Activated effector memory CD4-positive, alpha-beta T cell treated with Interleukin-2 at 50 U/mL for 16 hours (primary cell): ENCODE measurements around the gene PTF1A.
"Not testable (repeated sequence)": the region's sequence is repeated elsewhere in the genome, so short reads cannot be mapped to it uniquely, and the experiment has no call there.

Source experiments
- DNase-seq: peaks from one replicate; pipeline ENCODE4 v3.0.0-alpha.2; 2020

Gene PTF1A

DNA sequence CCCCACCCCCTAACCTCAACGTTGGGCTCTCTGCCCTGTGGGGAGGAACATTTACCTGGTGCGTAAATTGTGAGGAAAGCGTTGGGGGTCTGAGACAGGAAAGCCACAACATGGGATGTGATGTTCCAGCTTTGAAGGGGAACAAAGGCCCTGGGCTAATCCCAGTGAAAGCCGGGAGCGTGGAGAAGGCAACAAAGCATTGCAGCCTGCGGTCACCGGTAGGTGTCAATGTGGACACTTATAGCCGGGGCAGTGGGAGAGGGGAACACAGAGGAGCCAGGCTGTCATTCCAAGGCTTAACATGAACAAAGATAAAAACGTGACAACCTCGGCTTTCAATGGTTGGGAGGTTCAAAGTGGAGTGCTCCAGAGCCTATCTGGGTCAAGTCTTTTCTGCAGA, 12.7 kb downstream of the PTF1A start:
- no peak for DNase-seq

GRCh38 chr10:23205972-23206642, 14.0 kb downstream of the PTF1A start:
- no peak for DNase-seq

DNA sequence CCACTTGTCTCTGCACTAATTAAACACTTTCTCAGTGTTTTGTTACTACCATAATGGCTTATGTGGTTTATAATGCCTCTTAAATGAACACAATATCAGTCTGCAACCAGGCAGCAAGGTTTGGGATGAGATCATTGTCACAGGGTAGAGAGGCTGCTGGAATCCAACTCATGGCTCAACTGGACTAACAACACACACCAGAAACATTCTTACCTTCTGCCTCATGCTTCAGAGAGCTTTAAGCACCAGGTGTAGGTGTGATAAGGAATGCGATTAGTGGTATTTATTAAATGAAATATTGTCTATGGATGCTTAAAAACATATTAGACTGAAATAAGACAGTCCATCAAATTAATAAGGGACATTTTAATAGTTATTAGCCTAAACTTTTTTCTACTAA, 25.4 kb downstream of the PTF1A start:
- DNase-seq, result no peak

GRCh38 chr10:23230582-23230981, 38.5 kb downstream of the PTF1A start:
- no peak for DNase-seq

DNA sequence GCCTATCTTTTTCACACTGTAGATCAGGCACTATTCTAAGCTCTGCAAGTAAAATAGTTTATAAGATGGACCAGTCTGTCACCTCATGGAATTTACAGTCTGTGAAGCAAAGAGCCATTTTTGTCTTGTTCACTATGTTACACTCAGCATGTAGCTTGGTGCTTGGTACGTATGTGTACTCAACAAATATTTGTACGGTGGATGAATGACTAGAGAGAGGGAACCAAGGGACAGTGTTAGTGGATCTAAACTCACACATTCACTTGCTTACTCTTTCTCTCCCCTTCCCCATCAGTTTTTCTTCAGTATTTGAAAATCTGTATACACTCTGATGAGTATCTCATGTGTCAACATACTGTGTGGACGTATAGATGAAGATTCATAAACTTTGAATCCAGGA, 45.9 kb downstream of the PTF1A start:
- no peak for DNase-seq

- not testable (repeated sequence) for DNase-seq
Measured at GRCh38 chr10:23241779-23242178, 49.7 kb downstream of the PTF1A start.
